ENCODE data around the gene GJB3.
"Not testable (repeated sequence)": the region's sequence is repeated elsewhere in the genome, so short reads cannot be mapped to it uniquely, and the experiment has no call there.

GJB3 gene

DNA sequence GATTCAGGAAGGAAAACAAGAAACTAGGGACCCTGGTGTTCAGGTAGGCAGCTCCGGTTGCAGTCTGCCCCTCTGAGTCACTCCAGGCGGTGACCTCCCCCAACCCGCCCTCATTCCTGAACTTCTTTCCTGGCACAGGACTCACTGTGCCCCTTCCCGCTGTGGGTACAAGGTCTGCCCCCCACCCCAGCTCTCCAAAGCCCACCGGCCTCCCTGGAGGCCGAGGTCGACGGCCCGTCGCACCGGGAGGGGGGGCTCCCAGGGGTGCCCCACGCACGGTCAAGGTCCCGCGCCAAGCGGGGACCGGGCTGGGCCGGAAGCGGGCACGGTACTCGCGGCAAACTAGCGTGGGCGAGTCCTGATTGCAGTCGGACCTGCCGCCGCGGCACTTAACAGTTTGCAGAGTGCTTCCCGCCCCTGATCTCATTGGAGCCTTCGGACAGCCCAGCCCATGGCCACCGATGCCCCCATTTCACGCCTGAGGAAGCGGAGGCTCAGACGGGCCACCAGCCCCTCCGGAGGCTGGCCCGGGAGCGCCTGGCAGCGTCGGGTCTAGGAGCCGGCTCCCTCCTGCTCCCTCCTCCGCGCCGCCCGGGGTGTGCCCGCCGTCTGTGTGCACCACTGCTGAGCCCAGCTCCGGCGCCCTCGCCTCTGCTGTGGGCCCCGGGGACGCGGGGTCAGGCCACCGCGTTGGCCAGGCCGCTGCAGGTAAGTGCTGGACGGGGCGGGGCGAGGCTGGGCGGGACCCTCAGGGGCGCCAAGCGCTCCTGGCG lies at the start of gene GJB3:
TSS of gene GJB3 (plus strand) at position 144 of the 773 bp plus-strand sequence. CDS start 3,549 bp downstream, outside the sequence.
- DNase-seq: no peak

- not testable (repeated sequence) for DNase-seq
Observed at GRCh38 chr1:34732831-34733230, 48.2 kb upstream of the GJB3 start.

DNA sequence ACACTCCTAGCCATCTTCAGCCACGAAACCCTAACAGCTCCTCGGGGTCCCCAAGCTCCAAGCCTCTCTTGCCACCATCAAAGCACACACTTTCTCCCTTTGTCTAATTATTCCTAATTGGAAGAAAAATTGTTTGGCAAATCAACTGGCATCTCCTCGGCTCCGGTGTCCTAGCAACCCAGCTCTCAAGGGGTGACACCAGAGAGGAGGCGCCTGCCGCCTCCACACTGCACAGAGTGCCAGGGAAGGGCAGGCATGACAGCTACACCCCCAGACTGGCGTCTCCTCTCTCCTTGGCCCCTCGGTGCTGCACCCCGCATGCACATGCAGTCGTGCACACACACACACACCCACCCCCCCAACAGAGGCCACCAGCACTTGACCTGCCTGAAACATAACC lies 44.3 kb upstream of the GJB3 start:
- no peak for DNase-seq

DNA sequence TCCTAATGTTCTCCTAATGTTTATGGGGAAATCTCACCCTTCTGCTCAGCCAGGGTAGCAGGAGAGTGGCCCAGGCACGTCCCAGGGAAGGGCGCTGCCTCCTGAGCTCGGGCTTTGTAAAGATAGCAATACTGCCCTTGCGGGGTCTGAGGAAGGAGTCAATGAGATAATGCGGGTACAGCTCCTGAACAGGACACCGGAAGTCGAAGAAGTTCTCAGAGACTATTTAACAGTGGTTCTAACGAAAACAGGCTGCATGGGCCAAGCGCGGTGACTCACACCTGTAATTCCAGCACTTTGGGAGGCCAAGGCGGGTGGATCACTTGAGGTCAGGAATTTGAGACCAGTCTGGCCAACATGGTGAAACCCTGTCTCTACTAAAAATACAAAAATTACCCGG lies 43.8 kb upstream of the GJB3 start:
- DNase-seq: not testable (repeated sequence)

GRCh38 chr1:34739613-34740012 lies 41.4 kb upstream of the GJB3 start:
- DNase-seq: no peak

DNA sequence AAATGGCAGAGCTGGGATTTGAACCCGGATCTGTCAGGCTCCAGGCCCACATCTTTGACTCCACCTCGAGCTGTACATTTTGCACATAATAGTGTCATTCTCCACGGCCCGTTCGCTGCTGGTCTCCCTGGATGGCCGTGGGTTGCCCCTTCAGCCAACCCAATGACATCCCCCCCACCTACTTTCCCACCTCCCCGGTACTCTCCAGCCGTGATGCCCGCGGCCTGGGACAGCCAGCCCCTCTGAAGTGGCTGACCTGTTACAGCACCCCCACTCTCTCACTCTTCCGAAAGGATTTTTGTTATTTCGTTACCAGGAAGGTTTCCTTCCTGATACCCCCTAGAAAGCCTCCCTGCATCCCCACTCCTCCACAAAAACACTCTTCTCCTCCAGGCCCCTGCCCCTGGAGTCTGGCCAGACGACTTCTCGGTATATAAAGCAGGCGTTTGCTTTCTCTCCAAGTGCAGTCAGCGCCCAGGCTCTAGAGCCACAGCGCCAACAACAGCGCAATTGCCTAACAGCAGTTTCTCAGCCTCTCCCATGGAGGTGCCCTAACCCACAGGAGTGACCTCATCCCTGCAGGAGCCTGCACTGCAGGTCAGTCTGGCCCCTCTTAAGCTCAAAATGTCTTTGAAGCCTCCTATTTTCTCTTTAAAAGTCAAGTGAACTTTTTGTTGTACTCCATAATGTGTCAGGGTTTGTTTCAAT lies 40.7 kb upstream of the GJB3 start:
- no peak for DNase-seq

DNA sequence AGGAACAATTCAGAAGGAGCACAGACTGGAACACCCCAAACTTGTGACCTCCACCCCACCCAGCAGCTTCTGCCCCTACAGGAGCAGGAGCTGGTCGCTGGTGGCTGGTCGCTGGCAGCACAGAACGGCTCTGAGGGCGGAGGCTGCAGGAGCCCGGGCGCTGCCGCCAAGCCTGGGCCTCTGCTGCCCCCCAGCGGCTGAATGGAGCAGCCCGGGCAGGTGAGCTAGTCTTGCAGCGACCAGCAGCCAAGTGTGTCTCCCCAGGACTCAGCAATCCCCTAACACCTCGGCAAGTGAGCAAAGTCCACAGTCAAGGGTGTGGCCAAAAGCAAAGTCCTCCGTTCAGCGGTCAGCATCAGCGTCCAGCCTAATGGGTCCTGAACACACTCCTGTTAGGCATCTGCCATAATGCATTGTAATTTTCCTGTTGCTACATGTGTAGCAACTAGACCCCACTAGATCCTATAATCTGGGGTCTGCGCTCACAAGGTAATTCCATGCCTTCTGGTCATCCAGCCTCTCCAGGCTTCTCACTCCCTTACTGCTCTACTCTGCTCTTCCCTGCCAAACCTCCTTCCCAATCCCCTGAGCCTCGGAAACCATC lies 38.2 kb upstream of the GJB3 start:
- DNase-seq: no peak

DNA sequence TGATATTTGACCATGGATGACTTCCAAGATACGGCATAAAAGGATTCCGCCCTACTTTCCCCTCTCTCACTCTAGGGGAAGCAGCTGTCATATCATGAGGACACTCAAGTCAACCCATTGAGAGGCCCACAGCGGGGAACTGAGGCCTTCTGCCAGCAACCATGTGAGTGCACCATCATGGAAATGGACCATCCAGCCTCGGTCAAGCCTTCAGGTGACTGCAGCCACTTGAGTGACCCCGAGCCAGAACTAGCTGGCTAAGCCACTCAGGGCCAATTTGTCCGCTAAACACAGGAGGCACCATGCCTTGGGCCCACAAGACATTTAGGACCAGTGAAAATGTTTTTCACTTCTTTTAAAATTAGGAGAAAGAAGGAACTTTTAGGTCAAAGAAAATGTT lies 37.2 kb upstream of the GJB3 start:
- DNase-seq: no peak

- DNase-seq: no peak
Observed at GRCh38 chr1:34744851-34745250, 36.2 kb upstream of the GJB3 start.

GRCh38 chr1:34745666-34746065 lies 35.3 kb upstream of the GJB3 start:
- DNase-seq: no peak

DNA sequence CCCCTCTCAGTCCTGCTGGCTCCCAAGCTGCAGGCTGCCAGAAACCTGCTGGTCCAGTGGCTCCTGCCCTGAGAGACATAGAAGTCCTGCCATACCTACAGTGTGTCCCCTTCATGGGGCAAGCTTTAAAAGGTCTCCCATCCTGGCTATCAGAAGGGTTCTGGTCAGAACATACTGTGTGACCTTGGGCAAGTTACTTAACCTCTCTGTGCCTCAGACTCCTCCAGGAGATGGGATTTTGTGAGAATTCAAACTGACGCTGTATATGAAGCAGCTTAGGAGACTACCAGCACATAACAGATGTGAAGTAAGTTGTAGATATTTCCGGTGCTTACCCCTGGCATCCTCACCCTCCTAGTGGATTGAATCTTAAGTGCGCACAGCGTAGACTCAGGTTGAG lies 34.9 kb upstream of the GJB3 start:
- no peak for DNase-seq

GRCh38 chr1:34746785-34747637 lies 34.0 kb upstream of the GJB3 start:
- no peak for DNase-seq

- DNase-seq: no peak
Observed at GRCh38 chr1:34747638-34747941, 33.4 kb upstream of the GJB3 start.

GRCh38 chr1:34749992-34750391 lies 31.0 kb upstream of the GJB3 start:
- no peak for DNase-seq

DNA sequence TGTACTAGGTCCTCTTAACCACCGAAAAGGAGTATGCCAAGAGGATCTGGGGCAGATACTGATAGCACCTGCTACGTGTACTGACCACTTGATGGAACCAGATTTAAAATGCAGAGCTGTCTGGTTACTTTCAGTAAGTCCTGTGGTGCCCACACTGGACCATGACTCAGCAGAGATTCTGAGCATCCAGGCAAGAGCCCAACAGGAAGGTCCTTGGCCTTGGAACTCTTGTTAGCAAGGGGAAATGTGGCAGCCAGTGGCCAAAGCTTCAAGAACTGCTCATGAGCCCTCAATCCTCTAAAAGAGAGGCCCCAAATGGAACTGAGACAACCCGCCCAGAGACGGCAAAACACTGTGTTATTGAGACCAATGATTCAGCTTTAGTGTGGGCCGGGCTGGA lies 30.4 kb upstream of the GJB3 start:
- DNase-seq: no peak

DNA sequence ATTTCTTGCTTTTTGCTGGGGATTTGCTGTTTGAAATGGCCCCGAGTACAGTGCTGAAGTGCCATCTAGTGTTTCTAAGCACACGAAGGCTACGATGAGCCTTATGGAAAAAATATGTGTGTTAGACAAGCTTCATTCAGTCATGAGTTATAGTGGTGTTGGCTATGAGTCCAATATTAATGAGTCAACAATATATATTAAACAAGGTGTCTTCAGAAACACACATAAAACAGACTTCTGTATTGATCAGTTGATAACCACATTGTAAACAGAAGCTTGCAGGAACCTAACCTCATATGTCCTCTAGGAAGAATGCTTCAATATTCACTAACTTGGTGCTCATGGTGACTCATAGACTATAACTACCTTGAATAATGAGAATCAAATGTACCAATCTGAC lies 27.9 kb upstream of the GJB3 start:
- no peak for DNase-seq

GRCh38 chr1:34754964-34755637 lies 25.9 kb upstream of the GJB3 start, which contains the start of gene GJB5:
TSS of gene GJB5 (plus strand) at chr1:34755047. CDS start at chr1:34757331, 2,284 bp downstream.
- no peak for DNase-seq

DNA sequence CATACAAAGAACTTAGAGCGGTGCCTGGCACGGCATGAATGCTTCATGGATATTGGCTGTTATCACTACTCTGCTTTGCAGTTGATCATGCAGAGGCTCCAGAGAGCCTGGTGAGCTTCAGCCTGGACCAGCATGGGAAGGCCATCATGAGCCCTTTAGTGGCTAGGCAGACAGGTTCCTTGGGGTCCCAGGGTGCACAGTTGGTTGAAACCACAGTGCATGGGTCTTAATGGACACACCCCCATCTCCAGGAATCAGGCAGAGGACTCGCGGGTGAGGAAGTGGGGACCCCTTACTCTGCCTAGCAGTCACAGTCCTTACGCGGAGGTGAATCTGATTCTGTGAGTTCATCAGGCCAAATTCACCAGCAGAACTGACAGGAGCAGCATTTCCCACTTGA lies 25.1 kb upstream of the GJB3 start:
- no peak for DNase-seq

GRCh38 chr1:34757386-34757785 lies 23.6 kb upstream of the GJB3 start:
- DNase-seq: no peak

GRCh38 chr1:34758751-34759150 lies 22.3 kb upstream of the GJB3 start:
- DNase-seq: no peak

GRCh38 chr1:34759503-34760357 lies 21.3 kb upstream of the GJB3 start, which contains the start of gene GJB4:
TSS of gene GJB4 (plus strand) at chr1:34759740. CDS start at chr1:34761255, 1,515 bp downstream.
- no peak for DNase-seq

Measured in SHP77 treated with DMSO at 0.1 percent for 48 hours (cell line).